Mucosa of descending colon (tissue), 3 donors: ENCODE measurements around the gene ZNF205. TPM values are rescaled to one million over a fixed set of nuclear protein-coding genes. Genes with fewer than 3 reads are reported as not detected.

Experiments
- ATAC-seq: fragments of 200-7000 bp; cut with Tn5 transposase; one replicate; pipeline ENCODE4 v1.9.1; 2020; ENCODE audit warnings: mild to moderate bottlenecking, moderate library complexity
- DNase-seq, 3 donors: peaks; one replicate each; pipeline ENCODE4 v3.0.0-alpha.2; 2020
- H3K36me3 ChIP-seq: fragments of 200-600 bp; one replicate; pipeline ENCODE4 v1.8.0; 2021; ENCODE audit warnings: low read depth, mild to moderate bottlenecking
- H3K4me1 ChIP-seq: fragments of 200-600 bp; one replicate; pipeline ENCODE4 v1.8.0; 2021; ENCODE audit warnings: low read depth, mild to moderate bottlenecking
- H3K4me3 ChIP-seq: fragments of 200-600 bp; one replicate; pipeline ENCODE4 v1.8.0; 2021; ENCODE audit warnings: mild to moderate bottlenecking
- H3K9me3 ChIP-seq: fragments of 200-600 bp; one replicate; pipeline ENCODE4 v1.8.0; 2021; ENCODE audit warnings: mild to moderate bottlenecking
- CTCF ChIP-seq: fragments of 200-600 bp; IDR thresholded peaks from one replicate; pipeline ENCODE4 v1.8.0; 2022; ENCODE audit warnings: antibody characterized with exemption, mild to moderate bottlenecking
- intact Hi-C, 2 donors: fragments of 100-400 bp; cut with DNase I in 1 of 2; cut with micrococcal nuclease in 1 of 2; formaldehyde crosslinking; loops; one replicate each; pipeline versions ENCODE4 v1.11.0 to v1.11.1; 2022; cut with DNase I, micrococcal nuclease
- total RNA-seq, 3 donors: library from RNA; stranded (reverse); fragmentation: NEBNext Ultra II Directional in 2 of 3; extraction: Animal tissue kit (Norgen Biotek cat#: 25700) in 2 of 3; gene quantifications; one replicate each; pipeline versions ENCODE4 v1.2.1 to v1.2.4, GENCODE V29; 2021 to 2023
- donor health status: DM: no; HTN: no; CAD: no; lungs with moderate emphysema.
- donor health status: DM: no; HTN: no; CAD: no.
- donor health status: DM: no; HTN: yes; CAD: no.

ZNF205 gene
- total RNA-seq, 3 donors from 2014 or later = 8.5 to 10.2 (median 10.2) TPM

- Histone ChIP-seq H3K4me1 (no peaks in the 10 kb centered on the region), H3K36me3 (no peaks in the 10 kb centered on the region), H3K4me3 (no peak overlapping the region), H3K9me3 (no peaks in the 10 kb centered on the region)
- intact Hi-C loops = no loop called here
- ATAC-seq = no peak
- DNase-seq = no peak
- TF ChIP-seq CTCF = no peak
Observed at GRCh38 chr16:3084491-3084890, 27.9 kb upstream of the ZNF205 start.

- Histone ChIP-seq H3K4me3 (no peak overlapping the region), H3K36me3 (no peaks in the 10 kb centered on the region), H3K9me3 (no peaks in the 10 kb centered on the region), H3K4me1 (no peaks in the 10 kb centered on the region)
- DNase-seq = no peak
- ATAC-seq = no peak
- intact Hi-C loops = no loop called here
- no peak for TF ChIP-seq CTCF
Observed at GRCh38 chr16:3084969-3085670, 27.3 kb upstream of the ZNF205 start.

GRCh38 chr16:3085868-3086595, 26.4 kb upstream of the ZNF205 start:
- H3K36me3 ChIP-seq = no peaks in the 10 kb centered on the region
- intact Hi-C loops = no loop called here
- ATAC-seq = no peak
- H3K9me3 ChIP-seq = no peaks in the 10 kb centered on the region
- H3K4me3 ChIP-seq = no peak overlapping the region
- H3K4me1 ChIP-seq = no peaks in the 10 kb centered on the region
- peak in 1 of 3 donors; percentile 7 for DNase-seq
- TF ChIP-seq CTCF = no peak

GRCh38 chr16:3086596-3087242, 25.7 kb upstream of the ZNF205 start:
- Histone ChIP-seq H3K4me3 (no peak overlapping the region), H3K4me1 (no peaks in the 10 kb centered on the region), H3K36me3 (no peaks in the 10 kb centered on the region), H3K9me3 (no peaks in the 10 kb centered on the region)
- no peak for TF ChIP-seq CTCF
- DNase-seq = peak in 2 of 3 donors; percentile 31 to 47
- ATAC-seq = peak; percentile 69
- intact Hi-C loops = no loop called here

- intact Hi-C loops = no loop called here
- Histone ChIP-seq H3K4me1 (no peaks in the 10 kb centered on the region), H3K9me3 (no peaks in the 10 kb centered on the region), H3K36me3 (no peaks in the 10 kb centered on the region), H3K4me3 (no peak overlapping the region)
- ATAC-seq (peak; percentile 61), DNase-seq (peak in 2 of 3 donors; percentile 41 to 53)
- TF ChIP-seq CTCF = no peak
Observed at GRCh38 chr16:3087243-3088235, 24.8 kb upstream of the ZNF205 start.
